SK-N-DZ (cell line): Measurements from ENCODE around the gene COL1A2. TPM values are rescaled to one million over a fixed set of nuclear protein-coding genes. Genes with fewer than 3 reads are reported as not detected.
A peak's percentile ranks its signal among the peaks of the same experiment; 100 is the strongest.

Source experiments
- DNase-seq: peaks from one replicate; pipeline ENCODE4 v3.0.0-alpha.2; 2015; ENCODE audit warnings: low spot score
- polyA plus RNA-seq, 2 experiments: library from polyadenylated mRNA; depleted of rRNA; stranded (reverse); fragments of >200 nt; gene quantifications; 2 replicates each; pipeline ENCODE4 v1.2.3, GENCODE V29; 2014

Gene COL1A2
- polyA plus RNA-seq (2014; cell fraction: cytosol; rRNA removed): 0.73 and 1.7 TPM in 2 replicates
- 0.64 and 2.2 TPM in 2 replicates for polyA plus RNA-seq (2014; cell fraction: nucleus; rRNA removed)

GRCh38 chr7:94394437-94395140 is at the start of gene COL1A2:
Gene COL1A2, plus strand, starts transcription at chr7:94394895. Its CDS starts 137 bp downstream, at chr7:94395032.
- DNase-seq: no peak

- no peak for DNase-seq
Observed at GRCh38 chr7:94345907-94346306, 48.8 kb upstream of the COL1A2 start.

GRCh38 chr7:94348142-94348541 is 46.6 kb upstream of the COL1A2 start:
- DNase-seq: no peak

GRCh38 chr7:94350734-94351133 is 44.0 kb upstream of the COL1A2 start:
- no peak for DNase-seq

GRCh38 chr7:94351703-94352102 is 43.0 kb upstream of the COL1A2 start:
- DNase-seq: no peak

GRCh38 chr7:94352887-94353286 is 41.8 kb upstream of the COL1A2 start:
- DNase-seq: no peak

GRCh38 chr7:94354953-94355352 is 39.7 kb upstream of the COL1A2 start:
- DNase-seq: no peak

- no peak for DNase-seq
Observed at GRCh38 chr7:94355454-94355853, 39.2 kb upstream of the COL1A2 start.

- DNase-seq: no peak
Observed at GRCh38 chr7:94357076-94357475, 37.6 kb upstream of the COL1A2 start.

GRCh38 chr7:94360926-94361325 is 33.8 kb upstream of the COL1A2 start:
- no peak for DNase-seq

GRCh38 chr7:94362276-94362675 is 32.4 kb upstream of the COL1A2 start:
- DNase-seq: no peak

- no peak for DNase-seq
Observed at GRCh38 chr7:94364816-94365215, 29.9 kb upstream of the COL1A2 start.

GRCh38 chr7:94366163-94366562 is 28.5 kb upstream of the COL1A2 start:
- DNase-seq: no peak

- no peak for DNase-seq
Observed at GRCh38 chr7:94366832-94367231, 27.9 kb upstream of the COL1A2 start.

- no peak for DNase-seq
Observed at GRCh38 chr7:94367949-94368348, 26.7 kb upstream of the COL1A2 start.

GRCh38 chr7:94368371-94368791 is 26.3 kb upstream of the COL1A2 start:
- DNase-seq: no peak

- no peak for DNase-seq
Observed at GRCh38 chr7:94374231-94374630, 20.5 kb upstream of the COL1A2 start.

- DNase-seq: peak; percentile 24
Observed at GRCh38 chr7:94374721-94375566, 19.8 kb upstream of the COL1A2 start.

- DNase-seq: no peak
Observed at GRCh38 chr7:94375691-94376090, 19.0 kb upstream of the COL1A2 start.

- DNase-seq: no peak
Observed at GRCh38 chr7:94376281-94376680, 18.4 kb upstream of the COL1A2 start.

- no peak for DNase-seq
Observed at GRCh38 chr7:94378356-94378755, 16.3 kb upstream of the COL1A2 start.

GRCh38 chr7:94380264-94380663 is 14.4 kb upstream of the COL1A2 start:
- no peak for DNase-seq

GRCh38 chr7:94382132-94382531 is 12.6 kb upstream of the COL1A2 start:
- DNase-seq: no peak
